ENCODE measurements around the gene FNIP1.

- no peak for TF ChIP-seq CTCF (IDR thresholded peaks at IDR 0.05; ENCODE audit: insufficient read depth, low read depth, low read length)
- TF ChIP-seq EZH2 (IDR thresholded peaks at IDR 0.05; ENCODE audit: insufficient read depth, low read length) = no peak
Observed at GRCh38 chr5:131633830-131634229, 163.0 kb downstream of the FNIP1 start.

Measured in astrocyte (in vitro differentiated cells and primary cell).